Activated CD8-positive, alpha-beta memory T cell treated with anti-CD3 and anti-CD28 coated beads, Interleukin-2, amount 50 U/mL, for 1 hour (primary cell): ENCODE data around the gene GRIK5.

Experiments
- DNase-seq: peaks from one replicate; pipeline ENCODE4 v3.0.0-alpha.2; 2020; ENCODE audit errors: extremely low read depth

Gene GRIK5

DNA sequence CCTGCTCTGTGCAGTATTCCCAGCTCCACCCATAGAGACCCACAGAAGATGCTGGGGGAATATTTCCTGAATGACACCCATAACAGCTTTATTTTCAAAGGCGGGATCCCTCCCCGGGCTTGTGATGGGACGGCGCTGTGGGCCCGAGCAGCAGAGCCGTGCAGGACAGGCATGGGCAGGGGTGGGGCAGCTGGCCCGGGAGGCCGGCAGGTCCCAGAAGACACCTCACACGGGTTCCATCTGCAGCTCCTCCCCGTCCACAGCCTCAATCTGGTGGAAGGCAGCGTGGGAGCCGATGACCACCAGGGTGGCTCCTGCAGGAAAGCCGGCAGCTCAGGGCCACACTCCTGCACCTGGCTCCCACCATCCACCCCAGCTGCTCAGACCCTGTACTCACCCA, 113.4 kb downstream of the GRIK5 start:
- no peak for DNase-seq

DNA sequence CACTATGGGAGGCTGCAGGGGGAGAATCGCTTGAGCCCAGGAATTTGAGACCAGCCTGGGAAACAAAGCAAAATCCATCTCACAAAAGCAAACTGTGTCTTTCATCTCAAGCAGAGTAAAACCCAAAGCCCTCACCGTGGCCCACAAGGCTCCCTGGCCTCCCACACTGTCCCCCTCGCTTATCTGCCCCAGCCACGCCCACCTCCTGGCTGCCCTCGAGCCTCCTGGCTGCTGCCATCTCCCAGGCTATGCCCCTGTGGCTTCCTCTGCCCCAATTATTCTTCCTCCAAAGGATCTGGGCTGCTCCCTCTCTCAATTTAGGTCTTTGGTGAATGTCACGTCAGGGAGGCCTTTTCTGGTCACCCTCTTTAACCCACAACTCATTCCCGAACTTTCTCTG, 114.5 kb downstream of the GRIK5 start:
- no peak for DNase-seq

DNA sequence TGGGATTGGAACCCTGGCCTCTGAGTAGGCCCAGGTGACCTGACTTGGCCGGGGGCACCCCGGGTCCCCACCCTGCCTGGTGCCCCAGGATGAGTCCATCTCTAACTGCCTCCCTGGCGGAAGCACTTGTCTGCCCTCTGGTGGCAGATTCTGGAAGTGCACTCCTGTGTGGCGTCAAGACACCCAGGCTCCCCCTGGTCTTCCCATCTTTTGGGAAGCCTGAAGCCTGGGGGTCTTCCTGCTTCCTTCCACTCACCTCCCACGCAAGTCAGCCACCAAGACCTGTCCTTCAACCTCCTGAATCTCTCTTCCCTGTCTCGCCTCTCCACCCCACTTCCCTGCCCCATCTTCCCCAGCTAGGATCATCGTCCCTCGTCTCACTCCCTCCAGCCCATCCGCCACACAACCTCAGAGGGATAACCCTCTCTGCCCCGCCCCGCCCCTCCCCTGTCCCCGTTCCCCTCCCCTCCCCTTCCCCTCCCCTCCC, 118.3 kb downstream of the GRIK5 start:
- no peak for DNase-seq
